ENCODE measurements around the gene MBD4.
A peak's percentile ranks its signal among the peaks of the same experiment; 100 is the strongest.
"Not testable (repeated sequence)": the region's sequence is repeated elsewhere in the genome, so short reads cannot be mapped to it uniquely, and the experiment has no call there.

MBD4 gene

GRCh38 chr3:129439817-129440617 lies at the start of gene MBD4, which contains the start of gene IFT122:
Gene MBD4, minus strand, starts transcription at chr3:129439948. Its CDS starts 115 bp downstream, at chr3:129439833.
Gene IFT122, plus strand, starts transcription at chr3:129440224. Its CDS starts 107 bp downstream, at chr3:129440331.
- DNase-seq (ENCODE audit: low read depth, low spot score), result peak; percentile 98

DNA sequence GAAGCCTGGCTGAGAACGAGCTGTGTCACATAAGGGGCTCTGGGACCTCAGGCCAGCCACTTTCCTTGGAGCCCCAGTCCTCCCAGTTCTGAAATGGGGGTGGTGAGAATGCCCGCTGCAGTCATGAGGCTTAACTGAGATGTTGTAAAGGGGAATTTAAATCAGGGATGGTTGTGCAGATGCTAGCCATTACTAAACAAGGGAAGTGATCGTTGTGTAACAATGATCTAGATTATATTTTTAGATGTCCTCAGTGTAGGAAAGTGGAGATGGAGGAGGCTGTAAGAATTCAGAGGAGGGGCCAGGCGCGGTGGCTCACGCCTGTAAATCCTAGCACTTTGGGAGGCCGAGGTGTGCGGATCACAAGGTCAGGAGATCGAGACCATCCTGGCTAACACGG lies 49.5 kb upstream of the MBD4 start:
- not testable (repeated sequence) for DNase-seq (ENCODE audit: low read depth, low spot score)

- DNase-seq (ENCODE audit: low read depth, low spot score), result not testable (repeated sequence)
These were observed 48.2 kb upstream of the MBD4 start for GRCh38 chr3:129487868-129488335.

GRCh38 chr3:129487183-129487867 lies 47.6 kb upstream of the MBD4 start:
- no peak for DNase-seq (ENCODE audit: low read depth, low spot score)

- no peak for DNase-seq (ENCODE audit: low read depth, low spot score)
These were observed 46.9 kb upstream of the MBD4 start for GRCh38 chr3:129486664-129487035.

DNA sequence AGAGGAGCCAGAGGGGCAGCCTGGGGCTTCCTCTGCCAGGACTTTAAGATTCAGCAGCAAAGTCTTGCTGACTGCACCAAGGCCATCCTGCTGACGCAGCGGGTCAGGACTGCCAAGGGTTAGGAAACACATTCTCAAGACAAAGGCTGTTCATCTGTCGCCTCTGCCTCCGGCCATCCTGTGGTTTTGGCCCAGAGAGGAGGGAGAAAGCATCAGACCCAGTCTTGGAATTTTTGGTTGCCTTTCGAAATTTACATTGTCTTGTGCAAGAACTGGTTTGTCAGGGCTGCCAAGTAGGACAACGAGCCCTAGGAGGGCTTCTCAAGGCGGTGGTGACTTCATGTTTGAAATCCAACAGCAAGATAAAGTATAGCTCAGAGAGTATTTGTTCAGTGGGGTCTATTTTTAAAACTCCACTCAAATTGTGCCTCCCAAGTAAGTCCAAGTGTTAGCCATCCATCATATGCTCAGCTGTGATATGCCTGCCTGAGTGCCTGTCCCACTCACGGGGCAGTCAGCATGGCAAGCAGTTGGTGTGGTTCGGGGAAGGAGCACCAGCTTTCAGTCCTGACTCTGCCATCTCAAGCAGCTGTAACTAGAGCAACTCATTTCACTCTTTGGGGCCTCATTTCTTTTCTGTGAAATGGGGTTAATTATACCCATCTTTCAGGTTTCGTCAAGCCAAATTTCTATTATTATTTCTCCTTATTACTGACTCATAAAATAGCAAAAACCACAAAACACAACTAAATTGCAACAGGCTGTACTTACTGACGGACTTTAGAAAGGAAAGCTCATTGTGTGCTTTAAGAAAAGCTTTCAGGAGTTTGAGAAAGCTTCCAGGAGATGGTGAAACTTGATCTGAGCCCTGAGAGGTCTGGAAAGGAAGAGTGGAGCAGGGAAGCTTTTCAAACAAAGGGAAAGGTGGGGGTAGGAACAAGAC lies 46.2 kb upstream of the MBD4 start:
- no peak for DNase-seq (ENCODE audit: low read depth, low spot score)

- DNase-seq (ENCODE audit: low read depth, low spot score), result not testable (repeated sequence)
These were observed 45.4 kb upstream of the MBD4 start for GRCh38 chr3:129485146-129485545.

DNA sequence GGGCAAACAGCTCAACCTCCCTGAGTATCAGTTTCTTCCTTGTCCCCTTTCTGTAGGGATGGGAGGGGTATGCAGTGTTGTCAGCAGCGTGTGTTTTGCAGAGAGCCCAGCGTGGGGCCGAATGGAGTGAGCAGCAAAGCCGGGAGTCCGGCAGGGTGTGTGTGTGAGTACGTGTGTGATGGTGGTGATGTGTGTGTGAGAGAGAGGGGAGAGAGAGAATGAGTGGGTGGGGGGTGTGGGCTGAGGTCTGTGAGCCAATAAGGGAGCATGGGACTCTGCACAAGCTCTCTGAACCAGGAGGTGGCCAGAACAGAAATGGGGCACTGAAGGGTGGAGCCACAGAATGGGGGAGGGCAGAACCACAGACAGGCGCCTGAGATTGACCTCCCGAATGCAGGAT lies 44.1 kb upstream of the MBD4 start:
- DNase-seq (ENCODE audit: low read depth, low spot score), result no peak

DNA sequence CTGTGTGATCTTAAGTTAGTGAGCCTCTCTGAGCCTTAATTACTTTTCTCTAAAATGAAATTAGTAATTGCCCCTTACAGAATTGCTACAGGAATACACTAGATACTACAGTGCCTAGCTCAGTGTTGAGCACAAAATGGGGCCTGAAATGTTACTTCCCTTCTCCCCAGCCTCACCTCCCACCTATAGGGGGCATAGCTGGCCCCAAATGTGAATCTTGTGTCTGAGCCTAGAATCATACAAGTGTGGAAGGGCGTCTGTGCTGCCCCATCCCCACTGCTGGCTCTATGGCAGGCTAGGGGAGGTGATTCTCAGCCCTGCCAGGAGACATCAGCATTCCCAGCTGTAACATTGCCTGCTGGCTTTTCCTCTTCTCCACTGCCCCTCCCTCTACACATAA lies 43.0 kb upstream of the MBD4 start:
- no peak for DNase-seq (ENCODE audit: low read depth, low spot score)

GRCh38 chr3:129481766-129482332 lies 42.1 kb upstream of the MBD4 start:
- DNase-seq (ENCODE audit: low read depth, low spot score), result peak; percentile 22

DNA sequence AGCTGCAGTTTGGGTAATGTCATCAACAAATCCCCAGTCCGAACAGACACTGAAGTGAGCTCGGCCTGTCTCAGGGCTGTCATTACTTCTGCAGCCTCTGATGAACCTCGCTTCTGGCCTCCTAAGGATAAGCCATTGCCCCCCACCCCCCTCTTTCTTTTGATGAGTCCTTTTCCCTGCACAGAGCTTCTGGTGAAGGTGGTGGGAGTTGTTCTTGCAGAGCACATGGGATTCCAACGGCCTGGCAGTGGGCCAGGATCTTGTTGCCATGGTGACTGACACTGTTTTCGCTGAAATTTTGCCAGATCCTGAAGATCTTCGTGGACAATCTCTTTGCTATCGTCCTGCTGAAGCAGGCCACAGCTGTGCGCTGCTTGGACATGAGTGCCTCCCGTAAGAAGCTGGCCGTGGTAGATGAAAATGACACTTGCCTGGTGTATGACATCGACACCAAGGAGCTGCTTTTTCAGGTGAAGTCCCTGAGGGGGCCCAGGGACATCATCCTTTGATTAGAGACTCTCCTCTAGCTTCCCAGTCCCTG lies 41.5 kb upstream of the MBD4 start:
- DNase-seq (ENCODE audit: low read depth, low spot score), result not testable (repeated sequence)

GRCh38 chr3:129476586-129476985 lies 36.8 kb upstream of the MBD4 start:
- DNase-seq (ENCODE audit: low read depth, low spot score), result no peak

- DNase-seq (ENCODE audit: low read depth, low spot score), result no peak
These were observed 36.1 kb upstream of the MBD4 start for GRCh38 chr3:129475863-129476262.

DNA sequence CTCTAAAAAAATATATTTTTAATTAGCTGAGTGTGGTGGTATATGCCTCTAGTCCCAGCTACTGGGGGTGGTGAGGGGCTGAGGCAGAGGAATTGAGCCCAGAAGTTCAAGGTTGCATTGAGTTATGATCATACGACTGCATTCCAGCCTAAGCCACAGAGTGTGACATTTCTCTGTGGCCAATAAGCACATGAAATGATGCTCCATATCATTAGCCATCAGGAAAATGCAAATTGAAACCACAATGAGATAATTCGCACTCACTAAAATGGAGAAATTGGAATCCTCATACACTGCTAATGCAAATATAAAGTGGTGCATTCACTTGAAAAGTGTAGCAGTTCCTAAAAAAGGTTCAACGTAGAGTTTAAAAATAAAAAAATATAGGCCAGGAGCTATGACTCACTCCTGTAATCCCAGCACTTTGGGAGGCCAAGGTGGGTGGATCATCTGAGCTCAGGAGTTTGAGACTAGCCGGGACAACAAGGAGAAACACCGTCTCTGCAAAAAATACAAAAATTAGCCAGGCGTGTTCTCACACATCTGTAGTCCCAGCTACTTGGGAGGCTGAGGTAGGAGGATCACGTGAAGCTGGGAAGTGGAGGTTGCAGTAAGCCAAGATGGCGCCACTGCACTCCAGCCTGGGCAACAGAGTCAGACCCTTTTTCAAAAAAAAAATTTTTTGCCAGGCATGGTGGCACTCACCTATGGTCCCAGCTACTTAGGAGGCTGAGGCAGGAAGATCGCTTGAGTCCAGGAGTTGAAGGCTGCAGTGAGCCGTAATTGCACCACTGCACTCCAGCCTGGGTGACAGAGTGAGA lies 35.4 kb upstream of the MBD4 start:
- no peak for DNase-seq (ENCODE audit: low read depth, low spot score)

DNA sequence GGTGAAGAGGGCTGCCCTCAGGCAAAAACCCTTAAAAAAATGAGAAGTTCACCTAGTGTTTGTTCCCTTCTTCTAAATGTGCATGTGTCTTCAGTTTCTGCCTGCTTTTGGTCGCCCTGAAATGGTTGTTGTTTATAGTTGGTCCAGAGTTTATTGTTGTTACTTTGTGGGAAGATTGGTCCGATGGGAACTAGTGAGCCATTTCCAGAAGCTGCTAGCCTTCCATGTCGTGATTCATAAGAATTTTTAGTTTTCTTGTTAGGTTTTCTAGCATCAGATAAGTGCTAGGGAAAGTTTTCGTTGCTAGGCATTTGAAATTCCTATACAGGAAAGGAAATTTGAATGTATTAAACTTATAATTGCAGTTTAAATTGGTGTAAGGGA lies 34.0 kb upstream of the MBD4 start:
- DNase-seq (ENCODE audit: low read depth, low spot score), result no peak

- DNase-seq (ENCODE audit: low read depth, low spot score), result no peak
These were observed 33.5 kb upstream of the MBD4 start for GRCh38 chr3:129473067-129473768.

DNA sequence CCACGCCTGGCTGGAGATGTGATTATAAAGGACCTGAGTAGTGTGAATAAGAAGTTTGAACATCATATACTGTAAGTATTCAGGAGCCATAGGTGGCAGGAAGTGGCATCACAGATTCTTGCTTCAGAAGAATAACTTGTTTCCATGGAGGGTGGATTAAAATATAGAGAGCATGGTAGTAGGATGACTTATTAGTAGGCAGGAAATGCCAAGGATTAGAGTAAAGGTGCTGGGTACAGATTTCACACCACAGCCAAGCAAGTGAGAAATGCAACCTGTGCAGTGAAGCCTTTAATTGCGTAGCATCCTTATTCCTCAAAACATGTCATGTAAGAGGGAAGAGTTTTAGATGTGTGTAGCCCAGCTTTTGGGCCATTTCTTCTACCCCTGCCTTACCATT lies 31.1 kb upstream of the MBD4 start:
- no peak for DNase-seq (ENCODE audit: low read depth, low spot score)

DNA sequence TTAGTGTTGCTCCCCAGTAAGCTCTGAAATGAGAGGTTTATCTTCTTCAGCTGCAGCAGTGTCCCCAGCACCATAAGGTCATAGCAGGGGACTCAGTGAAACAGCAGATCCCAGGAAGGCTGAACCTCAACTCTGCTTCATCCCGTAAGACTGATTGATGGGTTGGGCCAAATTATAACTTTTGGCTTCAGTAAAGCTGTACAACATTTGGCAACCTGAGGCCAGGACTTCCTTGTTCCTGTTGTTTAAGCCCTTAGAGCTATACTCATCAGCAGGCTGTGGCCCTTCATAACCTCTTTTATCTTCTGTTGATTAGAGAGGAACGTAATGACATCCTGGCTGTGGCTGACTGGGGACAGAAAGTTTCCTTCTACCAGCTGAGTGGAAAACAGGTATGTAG lies 29.3 kb upstream of the MBD4 start:
- no peak for DNase-seq (ENCODE audit: low read depth, low spot score)

- DNase-seq (ENCODE audit: low read depth, low spot score), result no peak
These were observed 28.2 kb upstream of the MBD4 start for GRCh38 chr3:129467932-129468331.

DNA sequence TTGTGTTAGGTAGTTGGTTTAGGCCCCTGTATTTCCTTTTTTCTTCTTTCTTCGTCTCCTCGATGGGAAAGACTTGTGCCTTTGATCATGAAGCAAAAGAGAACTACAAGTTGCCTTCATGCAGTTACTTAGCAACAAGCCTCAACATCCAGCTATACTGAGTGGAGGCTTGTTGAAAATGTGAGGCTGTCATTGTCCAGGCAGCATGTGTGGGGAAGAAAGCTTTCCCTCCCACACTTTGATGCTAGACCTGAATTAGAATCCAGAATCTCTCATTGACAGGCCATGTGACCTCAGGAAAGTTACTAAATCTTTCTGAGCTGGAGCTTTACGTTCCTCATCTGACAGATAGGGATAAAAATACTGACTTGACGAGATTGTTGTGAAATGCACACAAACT lies 24.0 kb upstream of the MBD4 start:
- DNase-seq (ENCODE audit: low read depth, low spot score), result no peak
